ENCODE results near the gene RAB1A.

Gene RAB1A

GRCh38 chr2:65113816-65114215, 16.1 kb downstream of the RAB1A start:
- no peak overlapping the region for H3K4me2 ChIP-seq (ENCODE audit: low read length)
- H3K36me3 ChIP-seq (ENCODE audit: control insufficient read depth in 1 of 2, insufficient read depth in 2 of 2, low read length in 2 of 2): peaks cover 0 to 3% of the 10 kb centered on the region in 2 experiments
- H4K8ac ChIP-seq (ENCODE audit: low read depth, low read length): no peak overlapping the region
- no peak overlapping the region for H2AK5ac ChIP-seq (ENCODE audit: low read length)
- DNase-seq: no peak
- no peak overlapping the region for H2BK12ac ChIP-seq (ENCODE audit: low read length)
- no peak overlapping the region for H2BK120ac ChIP-seq (ENCODE audit: insufficient read depth, low read length, poor library complexity)
- no peak overlapping the region for H3K14ac ChIP-seq (ENCODE audit: low read length)
- H3K27ac ChIP-seq (ENCODE audit: low read depth, low read length): no peak overlapping the region
- no peak overlapping the region for H4K12ac ChIP-seq (ENCODE audit: low read depth, low read length)
- no peak overlapping the region for H4K91ac ChIP-seq (ENCODE audit: low read depth, low read length)
- no peak overlapping the region for H2AFZ ChIP-seq (ENCODE audit: insufficient read depth, low read length, poor library complexity)
- H3K18ac ChIP-seq (ENCODE audit: low read length): no peak overlapping the region
- H3K9ac ChIP-seq (ENCODE audit: low read length): no peak overlapping the region
- no peaks in the 10 kb centered on the region for H3K27me3 ChIP-seq (ENCODE audit: insufficient read depth, low read length)
- H3K4me3 ChIP-seq (ENCODE audit: low read depth, low read length): no peak overlapping the region
- H2BK5ac ChIP-seq (ENCODE audit: low read depth, low read length, poor library complexity): no peak overlapping the region
- no CpG with 5 or more reads among the region's 2 CpGs for WGBS (ENCODE audit: extremely low coverage, insufficient coverage, insufficient read length)
- no peak overlapping the region for H3K4ac ChIP-seq (ENCODE audit: low read depth, low read length)
- H3K4me1 ChIP-seq (ENCODE audit: control insufficient read depth in 1 of 2, insufficient read depth in 2 of 2, low read length in 2 of 2): no peaks in the 10 kb centered on the region
- H3K23ac ChIP-seq (ENCODE audit: low read length): no peak overlapping the region
- H3K9me3 ChIP-seq (ENCODE audit: insufficient read depth, low read depth, low read length): no peaks in the 10 kb centered on the region
- H3K79me1 ChIP-seq (ENCODE audit: low read length): no peaks in the 10 kb centered on the region
- peaks cover 24% of the 10 kb centered on the region for H3K79me2 ChIP-seq (ENCODE audit: control insufficient read depth, insufficient read depth, low read length, poor library complexity)

DNA sequence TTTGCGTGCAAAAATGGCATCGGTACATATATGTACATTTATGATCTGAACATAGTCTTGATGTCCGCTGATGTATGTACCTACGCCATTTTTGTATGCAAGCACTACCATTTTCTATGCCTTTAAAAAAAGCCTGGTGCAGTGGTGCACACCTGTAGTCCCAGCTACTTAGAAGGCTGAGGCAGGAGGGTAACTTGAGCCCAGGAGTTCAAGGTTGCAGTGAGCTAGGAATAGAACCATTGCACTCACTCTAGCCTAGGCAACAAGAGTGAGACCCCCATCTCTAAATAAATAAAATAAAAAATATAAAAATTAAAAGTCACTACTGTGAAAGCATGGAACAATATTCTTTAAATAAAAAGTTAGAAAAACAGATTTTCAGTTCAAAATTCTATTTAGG, 16.7 kb downstream of the RAB1A start:
- Histone ChIP-seq H2AFZ (ENCODE audit: insufficient read depth, low read length, poor library complexity) (no peak overlapping the region), H3K36me3 (ENCODE audit: control insufficient read depth in 1 of 2, insufficient read depth in 2 of 2, low read length in 2 of 2) (peaks cover 0 to 6% of the 10 kb centered on the region in 2 experiments), H3K23ac (ENCODE audit: low read length) (no peak overlapping the region), H2BK120ac (ENCODE audit: insufficient read depth, low read length, poor library complexity) (no peak overlapping the region), H3K4me2 (ENCODE audit: low read length) (no peak overlapping the region), H2AK5ac (ENCODE audit: low read length) (no peak overlapping the region), H4K8ac (ENCODE audit: low read depth, low read length) (no peak overlapping the region), H3K4me1 (ENCODE audit: control insufficient read depth in 1 of 2, insufficient read depth in 2 of 2, low read length in 2 of 2) (no peaks in the 10 kb centered on the region), H3K18ac (ENCODE audit: low read length) (no peak overlapping the region), H3K27ac (ENCODE audit: low read depth, low read length) (no peak overlapping the region), H3K9me3 (ENCODE audit: insufficient read depth, low read depth, low read length) (no peaks in the 10 kb centered on the region), H3K9ac (ENCODE audit: low read length) (no peak overlapping the region), H3K79me1 (ENCODE audit: low read length) (no peaks in the 10 kb centered on the region), H3K14ac (ENCODE audit: low read length) (no peak overlapping the region), H2BK12ac (ENCODE audit: low read length) (no peak overlapping the region), H2BK5ac (ENCODE audit: low read depth, low read length, poor library complexity) (no peak overlapping the region), H4K12ac (ENCODE audit: low read depth, low read length) (no peak overlapping the region), H3K79me2 (ENCODE audit: control insufficient read depth, insufficient read depth, low read length, poor library complexity) (peaks cover 22% of the 10 kb centered on the region), H4K91ac (ENCODE audit: low read depth, low read length) (no peak overlapping the region), H3K4me3 (ENCODE audit: low read depth, low read length) (no peak overlapping the region), H3K27me3 (ENCODE audit: insufficient read depth, low read length) (no peaks in the 10 kb centered on the region), H3K4ac (ENCODE audit: low read depth, low read length) (peak overlapping the region; percentile 90)
- WGBS (ENCODE audit: extremely low coverage, insufficient coverage, insufficient read length): no CpG with 5 or more reads among the region's 4 CpGs
- no peak for DNase-seq

DNA sequence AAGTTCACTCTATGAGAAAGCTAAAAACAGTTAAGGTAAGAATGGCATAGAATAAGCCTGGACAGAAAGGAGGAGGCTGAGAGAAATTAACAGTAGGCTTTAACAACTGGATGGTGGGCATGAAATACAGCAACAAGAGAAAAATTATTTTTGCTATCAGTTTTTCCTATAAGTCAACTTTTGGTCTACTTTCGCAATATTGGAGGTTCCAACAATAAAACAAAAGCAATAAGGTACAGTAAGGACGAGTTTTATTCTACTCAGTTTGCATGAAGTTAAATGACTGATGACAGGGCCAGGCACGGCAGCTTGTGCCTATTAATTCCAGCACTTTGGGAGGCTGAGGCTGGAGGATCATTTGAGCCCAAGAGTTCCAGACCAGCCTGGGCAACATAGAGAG, 17.3 kb downstream of the RAB1A start:
- Histone ChIP-seq H3K4ac (ENCODE audit: low read depth, low read length) (peak overlapping the region; percentile 89), H3K9ac (ENCODE audit: low read length) (no peak overlapping the region), H3K27ac (ENCODE audit: low read depth, low read length) (no peak overlapping the region), H2BK120ac (ENCODE audit: insufficient read depth, low read length, poor library complexity) (no peak overlapping the region), H3K36me3 (ENCODE audit: control insufficient read depth in 1 of 2, insufficient read depth in 2 of 2, low read length in 2 of 2) (peaks cover 0 to 9% of the 10 kb centered on the region in 2 experiments), H4K8ac (ENCODE audit: low read depth, low read length) (no peak overlapping the region), H3K14ac (ENCODE audit: low read length) (no peak overlapping the region), H2AK5ac (ENCODE audit: low read length) (no peak overlapping the region), H3K18ac (ENCODE audit: low read length) (no peak overlapping the region), H3K4me2 (ENCODE audit: low read length) (no peak overlapping the region), H4K91ac (ENCODE audit: low read depth, low read length) (no peak overlapping the region), H3K79me1 (ENCODE audit: low read length) (no peaks in the 10 kb centered on the region), H3K9me3 (ENCODE audit: insufficient read depth, low read depth, low read length) (no peaks in the 10 kb centered on the region), H3K27me3 (ENCODE audit: insufficient read depth, low read length) (no peaks in the 10 kb centered on the region), H3K4me1 (ENCODE audit: control insufficient read depth in 1 of 2, insufficient read depth in 2 of 2, low read length in 2 of 2) (no peaks in the 10 kb centered on the region), H4K12ac (ENCODE audit: low read depth, low read length) (no peak overlapping the region), H3K23ac (ENCODE audit: low read length) (no peak overlapping the region), H3K79me2 (ENCODE audit: control insufficient read depth, insufficient read depth, low read length, poor library complexity) (peaks cover 21% of the 10 kb centered on the region), H3K4me3 (ENCODE audit: low read depth, low read length) (no peak overlapping the region), H2AFZ (ENCODE audit: insufficient read depth, low read length, poor library complexity) (no peak overlapping the region), H2BK12ac (ENCODE audit: low read length) (no peak overlapping the region), H2BK5ac (ENCODE audit: low read depth, low read length, poor library complexity) (no peak overlapping the region)
- no peak for DNase-seq
- no CpG with 5 or more reads among the region's 3 CpGs for WGBS (ENCODE audit: extremely low coverage, insufficient coverage, insufficient read length)

- no peak overlapping the region for H2AK5ac ChIP-seq (ENCODE audit: low read length)
Observed at GRCh38 chr2:65108780-65109179, 21.1 kb downstream of the RAB1A start.

More at GRCh38 chr2:65108780-65109179, 21.1 kb downstream of the RAB1A start:
- Histone ChIP-seq H3K23ac (ENCODE audit: low read length) (no peak overlapping the region), H2AFZ (ENCODE audit: insufficient read depth, low read length, poor library complexity) (no peak overlapping the region), H2BK120ac (ENCODE audit: insufficient read depth, low read length, poor library complexity) (no peak overlapping the region), H3K79me1 (ENCODE audit: low read length) (no peaks in the 10 kb centered on the region), H3K4me1 (ENCODE audit: control insufficient read depth in 1 of 2, insufficient read depth in 2 of 2, low read length in 2 of 2) (no peaks in the 10 kb centered on the region), H3K4me2 (ENCODE audit: low read length) (no peak overlapping the region), H2BK5ac (ENCODE audit: low read depth, low read length, poor library complexity) (no peak overlapping the region), H4K91ac (ENCODE audit: low read depth, low read length) (no peak overlapping the region), H3K4me3 (ENCODE audit: low read depth, low read length) (no peak overlapping the region), H3K14ac (ENCODE audit: low read length) (no peak overlapping the region), H3K4ac (ENCODE audit: low read depth, low read length) (no peak overlapping the region), H3K36me3 (ENCODE audit: control insufficient read depth in 1 of 2, insufficient read depth in 2 of 2, low read length in 2 of 2) (peaks cover 5 to 10% of the 10 kb centered on the region in 2 experiments), H3K79me2 (ENCODE audit: control insufficient read depth, insufficient read depth, low read length, poor library complexity) (peaks cover 14% of the 10 kb centered on the region), H4K12ac (ENCODE audit: low read depth, low read length) (no peak overlapping the region), H3K9me3 (ENCODE audit: insufficient read depth, low read depth, low read length) (no peaks in the 10 kb centered on the region), H4K8ac (ENCODE audit: low read depth, low read length) (no peak overlapping the region), H2BK12ac (ENCODE audit: low read length) (no peak overlapping the region), H3K27ac (ENCODE audit: low read depth, low read length) (no peak overlapping the region), H3K18ac (ENCODE audit: low read length) (no peak overlapping the region), H3K9ac (ENCODE audit: low read length) (no peak overlapping the region), H3K27me3 (ENCODE audit: insufficient read depth, low read length) (no peaks in the 10 kb centered on the region)
- no peak for DNase-seq
- WGBS (ENCODE audit: extremely low coverage, insufficient coverage, insufficient read length): no CpG with 5 or more reads among the region's 6 CpGs
